K562 (cell line): ENCODE measurements around the gene RESF1. TPM values are rescaled to one million over a fixed set of nuclear protein-coding genes. Genes with fewer than 3 reads are reported as not detected.

ENCODE experiments used
- ARID1B ChIP-seq: fragments of 450-650 bp; IDR thresholded peaks from 2 replicates; pipeline ENCODE4 v1.6.1; 2016; ENCODE audit warnings: antibody characterized with exemption, mild to moderate bottlenecking, inconsistent platforms
- CREB5 ChIP-seq: fragments of 250-450 bp; sonication (Bioruptor Pico); IDR thresholded peaks from 2 replicates; pipeline ENCODE4 v1.5.0; 2020; ENCODE audit warnings: mild to moderate bottlenecking
- E2F8 ChIP-seq: fragments of 450-650 bp; IDR thresholded peaks from 2 replicates; pipeline ENCODE4 v1.7.1; 2018; ENCODE audit warnings: mild to moderate bottlenecking, low read depth; ENCODE audit not compliant: partially characterized antibody
- EGR1 ChIP-seq: fragments of 450-650 bp; conservative IDR thresholded peaks from 2 replicates; pipeline ENCODE4 v1.6.1; 2017; ENCODE audit warnings: mild to moderate bottlenecking
- FOXA1 ChIP-seq: fragments of 450-650 bp; IDR thresholded peaks from 2 replicates; pipeline ENCODE4 v1.6.1; 2016; ENCODE audit warnings: mild to moderate bottlenecking, borderline replicate concordance
- HNRNPK ChIP-seq: fragments of 200-400 bp; formaldehyde crosslinking; IDR thresholded peaks from one replicate; pipeline ENCODE4 v1.6.1; 2018; ENCODE audit warnings: mild to moderate bottlenecking, low read depth, low read length; ENCODE audit not compliant: poor library complexity, severe bottlenecking
- HSF4 ChIP-seq: fragments of 250-450 bp; sonication (Bioruptor Pico); IDR thresholded peaks from 2 replicates; pipeline ENCODE4 v2.1.2; 2022; ENCODE audit warnings: mild to moderate bottlenecking, moderate library complexity, borderline replicate concordance
- KLF10 ChIP-seq: fragments of 250-450 bp; sonication (Bioruptor Pico); IDR thresholded peaks from 2 replicates; pipeline ENCODE4 v1.6.1; 2021; ENCODE audit warnings: matching md5 sums
- MBD2 ChIP-seq: sonication (generic); IDR thresholded peaks from 2 replicates; pipeline ENCODE4 v1.6.1; 2016; ENCODE audit warnings: low read depth, borderline replicate concordance
- MCM7 ChIP-seq, 2 experiments: fragments of 450-650 bp; IDR thresholded peaks; 2 replicates each; pipeline ENCODE4 v1.6.1; 2016 to 2018
- MECOM ChIP-seq: fragments of 250-450 bp; sonication (Bioruptor Pico); IDR thresholded peaks from 2 replicates; pipeline ENCODE4 v1.8.0; 2022; ENCODE audit warnings: inconsistent platforms
- MTA1 ChIP-seq: fragments of 450-650 bp; IDR thresholded peaks from 2 replicates; pipeline ENCODE4 v1.6.1; 2017; ENCODE audit warnings: borderline replicate concordance
- NEUROD1 ChIP-seq: fragments of 150-350 bp; IDR thresholded peaks from 2 replicates; pipeline ENCODE4 v1.6.1; 2014; ENCODE audit warnings: borderline replicate concordance, low read length, low read depth; ENCODE audit not compliant: partially characterized antibody
- NR0B1 ChIP-seq: fragments of 450-650 bp; IDR thresholded peaks from one replicate; pipeline ENCODE4 v1.6.1; 2018; ENCODE audit warnings: mild to moderate bottlenecking, moderate library complexity; ENCODE audit not compliant: partially characterized antibody
- PRPF4 ChIP-seq: fragments of 200-400 bp; formaldehyde crosslinking; IDR thresholded peaks from one replicate; pipeline ENCODE4 v1.6.1; 2017; ENCODE audit warnings: low read length, low read depth, mild to moderate bottlenecking; ENCODE audit not compliant: insufficient read depth, poor library complexity, severe bottlenecking
- RFX5 ChIP-seq: IDR thresholded peaks from 2 replicates; pipeline ENCODE4 v1.6.1; 2011; ENCODE audit warnings: low read depth, mild to moderate bottlenecking, improper control_type of control experiment, low read length
- SIX5 ChIP-seq, 2 experiments: IDR thresholded peaks; 2 replicates each; pipeline ENCODE4 v1.6.1; 2011; ENCODE audit warnings: low read length in 2 of 2, borderline replicate concordance in 1 of 2, low read depth in 1 of 2, mild to moderate bottlenecking in 1 of 2, moderate library complexity in 1 of 2; ENCODE audit not compliant: insufficient read depth in 1 of 2
- TFE3 ChIP-seq: fragments of 450-650 bp; formaldehyde crosslinking; IDR thresholded peaks from 2 replicates; pipeline ENCODE4 v1.4.0; 2020; ENCODE audit warnings: mild to moderate bottlenecking, mixed read lengths
- ZNF23 ChIP-seq: fragments of 250-450 bp; sonication (Bioruptor Pico); IDR thresholded peaks from 2 replicates; pipeline ENCODE4 v1.4.0; 2020; ENCODE audit warnings: mild to moderate bottlenecking
- ZNF277 ChIP-seq: fragments of 250-450 bp; sonication (Bioruptor Pico); IDR thresholded peaks from 2 replicates; pipeline ENCODE4 v1.8.0; 2022; ENCODE audit warnings: inconsistent platforms, mild to moderate bottlenecking, moderate library complexity, borderline replicate concordance
- polyA plus RNA-seq, 8 experiments: library from polyadenylated mRNA; depleted of rRNA in 4 of 8; stranded (reverse) in 5 of 8; unstranded in 3 of 8; fragments of >200 nt; fragmentation: Nextera tagmentation in 2 of 8; fragmentation: Illumina TruSeq in 1 of 8; extraction: Ambion mirVana in 2 of 8; extraction: Trizol in 1 of 8; gene quantifications; 2 replicates each; pipeline versions ENCODE4 v1.2.1 to v1.2.3, GENCODE V29; 2011 to 2014; ENCODE audit warnings: inconsistent platforms in 1 of 8, missing spikeins in 1 of 8
- total RNA-seq, 7 experiments: library from RNA; depleted of rRNA in 6 of 7; stranded (reverse); fragments of >200 nt in 6 of 7; fragmentation: Illumina TruSeq in 2 of 7; extraction: Trizol in 2 of 7; gene quantifications; 2 replicates each; pipeline versions ENCODE4 v1.2.1 to v1.2.3, GENCODE V29; 2011 to 2021; ENCODE audit warnings: low replicate concordance in 1 of 7

Gene RESF1
- total and polyA plus RNA-seq, 9 of the 15 experiments (the other 6 are each of a cell fraction or from before 2014, with no cell fraction given) = 21.5 to 121 (median 53.6) TPM

- no peak for TF ChIP-seq ZNF23 (CRISPR knock-in tag)
- no peak for TF ChIP-seq MCM7 (IDR thresholded peaks at IDR 0.05)
- no peak for TF ChIP-seq TFE3
- TF ChIP-seq EGR1 = no peak
- peak; percentile 98 for TF ChIP-seq ARID1B
- no peak for TF ChIP-seq HNRNPK
- TF ChIP-seq HSF4 (CRISPR knock-in tag) = no peak
- TF ChIP-seq NR0B1 = no peak
- TF ChIP-seq MTA1 = peak; percentile 75; the same call in 1 of the 2 replicates
- peak; percentile 89 for TF ChIP-seq MECOM (CRISPR knock-in tag)
- no peak for TF ChIP-seq NEUROD1
- no peak for TF ChIP-seq CREB5 (CRISPR knock-in tag)
- TF ChIP-seq E2F8 = no peak
- no peak for TF ChIP-seq FOXA1
- TF ChIP-seq RFX5 = no peak
- 0 out of 2 replicates have a peak, but pooled peaks have one; percentile 73 for TF ChIP-seq MBD2
- TF ChIP-seq SIX5 (IDR thresholded peaks at IDR 0.05; ENCODE audit: borderline replicate concordance in 1 of 2, insufficient read depth in 1 of 2, low read depth in 1 of 2, low read length in 2 of 2) = no peak
- TF ChIP-seq KLF10 (CRISPR knock-in tag) = no peak
- no peak for TF ChIP-seq PRPF4
- no peak for TF ChIP-seq ZNF277 (CRISPR knock-in tag)
Observed at GRCh38 chr12:32000373-32001005, 41.3 kb downstream of the RESF1 start (continued).
